GM19193 (cell line): ENCODE data around the gene LEF1.

Experiments used
- POLR2A ChIP-seq: IDR thresholded peaks from 4 replicates; pipeline ENCODE4 v1.6.1; 2011; ENCODE audit not compliant: insufficient read depth, insufficient read length; ENCODE audit errors: extremely low read depth

The LEF1 gene

DNA sequence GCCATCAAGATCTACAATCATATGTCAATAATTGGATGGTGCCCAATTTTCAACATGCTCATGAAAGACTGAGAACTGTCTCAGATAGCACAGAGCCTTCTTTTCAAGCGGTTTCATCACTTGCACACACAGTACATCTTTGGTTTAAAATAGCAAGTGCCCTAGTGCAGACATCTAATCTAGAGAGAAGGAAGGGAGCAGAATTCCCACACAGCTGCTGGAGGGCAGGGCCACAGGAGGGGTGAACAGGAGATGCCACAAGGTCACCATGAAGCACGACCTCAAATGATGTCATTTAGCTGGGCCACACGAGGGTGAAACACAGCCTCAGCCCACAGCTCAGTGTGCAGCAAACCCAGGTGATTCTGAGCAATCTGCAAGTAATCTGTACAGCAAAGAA, 24.3 kb downstream of the LEF1 start:
- TF ChIP-seq POLR2A, result no peak

GRCh38 chr4:108143515-108143914, 25.2 kb downstream of the LEF1 start:
- TF ChIP-seq POLR2A, result no peak

- TF ChIP-seq POLR2A, result no peak
Measured at GRCh38 chr4:108142870-108143269, 25.9 kb downstream of the LEF1 start.

GRCh38 chr4:108141213-108141950, 27.4 kb downstream of the LEF1 start:
- TF ChIP-seq POLR2A, result no peak

GRCh38 chr4:108140328-108140727, 28.4 kb downstream of the LEF1 start:
- no peak for TF ChIP-seq POLR2A

DNA sequence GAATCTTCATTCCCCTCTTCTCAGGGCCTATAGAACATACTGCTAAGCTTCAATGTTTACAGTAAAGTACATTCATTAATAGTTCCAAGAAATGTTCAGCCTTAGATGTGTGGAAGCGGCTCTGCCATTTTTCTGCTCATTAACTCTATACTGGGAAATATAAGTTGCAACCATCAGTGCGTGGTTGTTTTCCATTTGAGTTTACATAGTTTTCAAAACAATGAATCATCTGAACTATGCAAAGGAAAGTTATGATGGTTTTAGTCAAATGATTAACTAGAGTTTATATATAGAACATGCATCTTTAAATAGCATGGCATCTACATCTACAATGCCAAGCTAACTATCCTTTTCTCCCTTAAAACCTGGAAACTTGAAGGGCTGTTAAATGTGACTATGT, 29.6 kb downstream of the LEF1 start:
- no peak for TF ChIP-seq POLR2A

DNA sequence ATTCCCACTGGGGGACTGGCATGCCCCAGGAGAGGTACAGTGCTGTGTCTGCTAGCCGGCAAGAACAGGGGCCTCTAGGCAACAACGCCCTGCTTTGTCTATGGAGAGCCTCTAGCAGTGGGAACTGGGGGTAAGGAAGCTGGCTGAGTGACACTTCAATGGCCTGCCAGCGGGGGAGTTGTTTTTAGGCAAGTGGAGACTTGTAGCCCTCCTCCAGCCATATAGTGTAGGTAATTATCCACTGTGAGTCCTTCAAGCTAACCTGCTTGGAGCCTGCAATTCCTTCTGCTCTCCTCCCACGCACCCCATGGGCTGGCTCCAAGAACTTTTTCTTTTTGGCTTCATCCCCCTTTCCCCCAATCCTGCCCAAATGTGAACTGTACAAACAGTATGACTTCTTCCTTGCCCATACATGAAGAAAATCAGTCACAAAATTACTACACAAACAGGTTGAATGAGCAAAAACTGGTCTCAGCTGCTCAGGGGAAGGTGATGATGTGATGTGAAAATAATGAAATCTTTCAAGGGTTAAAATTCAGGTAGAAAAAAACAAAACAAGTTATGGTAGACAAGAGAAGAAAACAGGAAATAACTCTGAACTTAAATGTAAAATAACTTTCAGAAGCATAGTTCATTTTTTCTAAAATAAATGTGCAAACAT, 33.1 kb downstream of the LEF1 start:
- no peak for TF ChIP-seq POLR2A

DNA sequence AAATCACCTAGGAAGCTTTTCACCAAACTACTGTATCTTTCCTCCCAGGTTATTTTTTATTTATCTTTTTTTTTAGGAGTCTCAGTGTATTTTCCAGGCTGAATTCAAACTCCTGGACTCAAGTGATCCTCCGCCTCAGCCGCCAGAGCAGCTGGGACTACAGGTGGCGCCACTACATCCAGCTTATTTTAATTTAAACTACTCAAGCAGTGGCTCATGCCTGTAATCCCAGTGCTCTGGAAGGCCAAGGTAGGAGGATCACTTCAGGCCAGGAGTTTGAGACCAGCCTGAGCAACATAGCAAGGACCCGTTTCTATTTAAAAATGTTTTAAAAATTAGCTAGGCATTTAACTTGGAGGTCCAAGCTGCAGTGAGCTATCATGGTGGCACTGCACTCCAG, 37.8 kb downstream of the LEF1 start:
- TF ChIP-seq POLR2A, result no peak

DNA sequence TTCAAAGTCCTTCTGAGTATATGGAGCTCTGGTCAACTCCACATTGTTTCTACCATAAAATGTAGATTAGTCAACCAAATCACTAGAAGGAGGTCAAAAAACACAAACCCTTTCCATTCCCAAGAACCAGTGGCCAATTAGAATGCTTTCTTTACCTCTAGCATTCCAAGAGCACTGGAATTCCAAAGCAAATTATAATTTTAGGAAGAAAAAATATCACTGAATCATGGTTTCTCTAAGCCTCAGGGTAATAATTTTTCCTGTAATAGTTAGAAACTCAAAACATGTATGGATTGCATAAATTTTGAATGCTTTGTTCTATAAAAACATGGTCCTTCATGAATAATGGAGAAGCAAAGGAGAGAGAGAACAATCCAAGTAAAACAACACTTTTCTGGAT, 39.5 kb downstream of the LEF1 start:
- TF ChIP-seq POLR2A, result no peak

GRCh38 chr4:108126806-108127205, 41.9 kb downstream of the LEF1 start:
- no peak for TF ChIP-seq POLR2A

- no peak for TF ChIP-seq POLR2A
Measured at GRCh38 chr4:108120789-108121188, 47.9 kb downstream of the LEF1 start.

GRCh38 chr4:108119199-108119800, 49.4 kb downstream of the LEF1 start:
- no peak for TF ChIP-seq POLR2A

- TF ChIP-seq POLR2A, result no peak
Measured at GRCh38 chr4:108118505-108118904, 50.2 kb downstream of the LEF1 start.

GRCh38 chr4:108117418-108118182, 51.1 kb downstream of the LEF1 start:
- no peak for TF ChIP-seq POLR2A
